Measurements from ENCODE around the gene SPOCK1. TPM values are rescaled to one million over a fixed set of nuclear protein-coding genes. Genes with fewer than 3 reads are reported as not detected.

Gene SPOCK1
- total and polyA plus RNA-seq, 9 of the 15 experiments (the other 6 are each of a cell fraction or from before 2014, with no cell fraction given), result 0.01 to 0.35 (median 0.04) TPM; not detected in 6

DNA sequence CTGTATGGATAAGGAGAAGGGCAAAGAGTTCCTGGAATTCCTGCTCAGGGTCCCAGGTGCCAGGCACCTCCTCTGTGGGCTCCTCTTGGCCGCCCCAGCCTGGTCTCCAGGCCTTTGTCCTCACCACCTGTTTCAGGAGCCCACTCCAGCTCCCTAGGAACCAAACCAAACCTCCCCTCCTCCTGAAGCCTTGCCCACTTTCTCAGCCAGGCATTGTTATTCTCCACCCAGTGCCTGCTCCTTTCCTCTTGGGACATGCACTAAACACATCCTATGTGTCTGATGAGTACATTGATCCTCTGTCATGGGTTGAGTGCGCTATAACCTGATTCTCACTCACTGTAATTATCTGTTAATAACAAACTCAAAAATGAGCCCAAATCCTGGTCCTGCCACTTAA is 189.8 kb downstream of the SPOCK1 start:
- WGBS (ENCODE audit: insufficient coverage, low coverage, missing lambda C conversion rate), result 3% methylated on average over 2 of the region's 2 CpGs

DNA sequence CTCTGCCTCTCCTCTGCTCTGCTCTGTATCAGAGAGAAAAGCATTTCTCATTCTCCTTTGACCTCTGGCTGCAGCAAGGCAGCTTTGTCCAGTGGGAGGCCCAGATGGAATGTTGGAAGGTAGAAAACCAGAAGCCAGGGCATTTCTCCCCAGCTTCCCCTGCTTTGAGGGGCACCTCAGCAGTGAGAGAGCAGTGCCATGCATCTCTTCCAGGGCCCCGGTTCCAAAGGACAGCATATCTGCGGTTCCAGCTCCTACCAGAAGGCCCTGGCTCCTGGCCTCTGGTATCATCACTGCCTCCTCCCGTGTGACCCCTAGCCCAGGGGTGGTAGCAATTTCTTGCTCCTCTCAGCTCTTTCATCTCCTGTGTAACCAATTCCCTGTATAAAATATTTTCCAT is 190.8 kb downstream of the SPOCK1 start:
- Histone ChIP-seq H3K36me3 (ENCODE audit: control insufficient read depth, insufficient read depth, low read length) (no peaks in the 10 kb centered on the region), H3K4me2 (ENCODE audit: insufficient read depth, low read length) (no peak overlapping the region), H3K9me3 (replicated peaks; ENCODE audit: control insufficient read depth, insufficient read depth, low read depth, low read length) (no peaks in the 10 kb centered on the region), H3K27me3 (ENCODE audit: control insufficient read depth in 2 of 2, insufficient read depth in 2 of 2, low read length in 2 of 2) (no peaks in the 10 kb centered on the region; a peak in 2 of 5 replicates), H3K4me3 (no peak overlapping the region), H2AFZ (ENCODE audit: low read depth, low read length) (no peak overlapping the region), H3K27ac (ENCODE audit: extremely low read depth, low read depth, low read length) (no peak overlapping the region), H3K79me2 (ENCODE audit: control insufficient read depth, insufficient read depth, low read length) (no peaks in the 10 kb centered on the region), H3K4me1 (replicated peaks in 1 of 2; ENCODE audit: control insufficient read depth in 2 of 2, insufficient read depth in 2 of 2, low read length in 2 of 2) (no peaks in the 10 kb centered on the region), H3K9me1 (ENCODE audit: control insufficient read depth, insufficient read depth, low read length) (peaks cover 2% of the 10 kb centered on the region), H4K20me1 (replicated peaks; ENCODE audit: control insufficient read depth, insufficient read depth, low read length) (no peaks in the 10 kb centered on the region), H3K9ac (ENCODE audit: insufficient read depth in 1 of 2, low read depth in 2 of 2, low read length in 2 of 2) (no peak overlapping the region)
- no peak for TF ChIP-seq ZNF121 (CRISPR knock-in tag; conservative IDR thresholded peaks at IDR 0.05)
- no peak for TF ChIP-seq ZNF589 (CRISPR knock-in tag; IDR thresholded peaks at IDR 0.05; ENCODE audit: low read depth)
- no peak for TF ChIP-seq TARDBP (IDR thresholded peaks at IDR 0.05)
- no peak for TF ChIP-seq ZNF134 (CRISPR knock-in tag; conservative IDR thresholded peaks at IDR 0.05)
- TF ChIP-seq CTBP1 (IDR thresholded peaks at IDR 0.05; ENCODE audit: borderline replicate concordance), result no peak
- TF ChIP-seq, protein P1, sequence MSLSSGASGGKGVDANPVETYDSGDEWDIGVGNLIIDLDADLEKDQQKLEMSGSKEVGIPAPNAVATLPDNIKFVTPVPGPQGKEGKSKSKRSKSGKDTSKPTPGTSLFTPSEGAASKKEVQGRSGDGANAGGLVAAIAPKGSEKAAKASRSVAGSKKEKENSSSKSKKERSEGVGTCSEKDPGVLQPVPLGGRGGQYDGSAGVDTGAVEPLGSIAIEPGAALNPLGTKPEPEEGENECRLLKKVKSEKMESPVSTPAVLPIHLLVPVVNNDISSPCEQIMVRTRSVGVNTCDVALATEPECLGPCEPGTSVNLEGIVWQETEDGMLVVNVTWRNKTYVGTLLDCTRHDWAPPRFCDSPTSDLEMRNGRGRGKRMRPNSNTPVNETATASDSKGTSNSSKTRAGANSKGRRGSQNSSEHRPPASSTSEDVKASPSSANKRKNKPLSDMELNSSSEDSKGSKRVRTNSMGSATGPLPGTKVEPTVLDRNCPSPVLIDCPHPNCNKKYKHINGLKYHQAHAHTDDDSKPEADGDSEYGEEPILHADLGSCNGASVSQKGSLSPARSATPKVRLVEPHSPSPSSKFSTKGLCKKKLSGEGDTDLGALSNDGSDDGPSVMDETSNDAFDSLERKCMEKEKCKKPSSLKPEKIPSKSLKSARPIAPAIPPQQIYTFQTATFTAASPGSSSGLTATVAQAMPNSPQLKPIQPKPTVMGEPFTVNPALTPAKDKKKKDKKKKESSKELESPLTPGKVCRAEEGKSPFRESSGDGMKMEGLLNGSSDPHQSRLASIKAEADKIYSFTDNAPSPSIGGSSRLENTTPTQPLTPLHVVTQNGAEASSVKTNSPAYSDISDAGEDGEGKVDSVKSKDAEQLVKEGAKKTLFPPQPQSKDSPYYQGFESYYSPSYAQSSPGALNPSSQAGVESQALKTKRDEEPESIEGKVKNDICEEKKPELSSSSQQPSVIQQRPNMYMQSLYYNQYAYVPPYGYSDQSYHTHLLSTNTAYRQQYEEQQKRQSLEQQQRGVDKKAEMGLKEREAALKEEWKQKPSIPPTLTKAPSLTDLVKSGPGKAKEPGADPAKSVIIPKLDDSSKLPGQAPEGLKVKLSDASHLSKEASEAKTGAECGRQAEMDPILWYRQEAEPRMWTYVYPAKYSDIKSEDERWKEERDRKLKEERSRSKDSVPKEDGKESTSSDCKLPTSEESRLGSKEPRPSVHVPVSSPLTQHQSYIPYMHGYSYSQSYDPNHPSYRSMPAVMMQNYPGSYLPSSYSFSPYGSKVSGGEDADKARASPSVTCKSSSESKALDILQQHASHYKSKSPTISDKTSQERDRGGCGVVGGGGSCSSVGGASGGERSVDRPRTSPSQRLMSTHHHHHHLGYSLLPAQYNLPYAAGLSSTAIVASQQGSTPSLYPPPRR (CRISPR knock-in tag; IDR thresholded peaks at IDR 0.05; ENCODE audit: borderline replicate concordance), result no peak
- WGBS (ENCODE audit: insufficient coverage, low coverage, missing lambda C conversion rate), result 0% methylated on average over 3 of the region's 3 CpGs
- POLR2A ChIA-PET, result no interaction called here
- BruUV-seq (replicated peaks), result no TSS peak
- CTCF ChIA-PET (ENCODE audit: low intra/inter-chr PET ratio), result no interaction called here
- intact Hi-C loops (cut with micrococcal nuclease) (no loop called here), in situ Hi-C loops (cut with MboI) (no loop called here)
- ATAC-seq (no peak), FAIRE-seq (no peak), DNase-seq (ENCODE audit: extremely low read depth in 1 of 4, low spot score in 3 of 4) (no peak)

More for the DNA sequence above, 189.8 kb downstream of the SPOCK1 start:
- H3K27me3 ChIP-seq (ENCODE audit: control insufficient read depth in 2 of 2, insufficient read depth in 2 of 2, low read length in 2 of 2), result no peaks in the 10 kb centered on the region; a peak in 2 of 5 replicates
- H3K9me1 ChIP-seq (ENCODE audit: control insufficient read depth, insufficient read depth, low read length), result peaks cover 2% of the 10 kb centered on the region
- no peaks in the 10 kb centered on the region for H4K20me1 ChIP-seq (replicated peaks; ENCODE audit: control insufficient read depth, insufficient read depth, low read length)
- no peaks in the 10 kb centered on the region for H3K4me1 ChIP-seq (replicated peaks in 1 of 2; ENCODE audit: control insufficient read depth in 2 of 2, insufficient read depth in 2 of 2, low read length in 2 of 2)
- FAIRE-seq (no peak), ATAC-seq (no peak), DNase-seq (ENCODE audit: extremely low read depth in 1 of 4, low spot score in 3 of 4) (no peak)
- in situ Hi-C loops (cut with MboI), result no loop called here
- no peak overlapping the region for H2AFZ ChIP-seq (ENCODE audit: low read depth, low read length)
- no TSS peak for BruUV-seq (replicated peaks)
- no peaks in the 10 kb centered on the region for H3K79me2 ChIP-seq (ENCODE audit: control insufficient read depth, insufficient read depth, low read length)
- TF ChIP-seq ZNF197 (CRISPR knock-in tag; IDR thresholded peaks at IDR 0.05; ENCODE audit: low read depth), result no peak
- TF ChIP-seq GABPB1 (CRISPR knock-in tag; IDR thresholded peaks at IDR 0.05), result no peak
- no peak for TF ChIP-seq HEY1 (CRISPR knock-in tag; IDR thresholded peaks at IDR 0.05; ENCODE audit: borderline replicate concordance)
- no peak for TF ChIP-seq RAD51 (IDR thresholded peaks at IDR 0.05; ENCODE audit: borderline replicate concordance, low read depth)
- no peak for TF ChIP-seq BDP1 (IDR thresholded peaks at IDR 0.05; ENCODE audit: insufficient read depth, insufficient read length)
- TF ChIP-seq CSDE1 (IDR thresholded peaks at IDR 0.05), result no peak
- no peak for TF ChIP-seq PTRF (tag; IDR thresholded peaks at IDR 0.05)
- TF ChIP-seq MEIS2 (IDR thresholded peaks at IDR 0.05; ENCODE audit: partially characterized antibody), result no peak
- TF ChIP-seq ZKSCAN1 (IDR thresholded peaks at IDR 0.05; ENCODE audit: low read depth, low read length), result no peak
- no peak for TF ChIP-seq RBM25 (IDR thresholded peaks at IDR 0.05; ENCODE audit: low read depth, low read length, severe bottlenecking)
- no peak for TF ChIP-seq ZNF785 (CRISPR knock-in tag; IDR thresholded peaks at IDR 0.05)
- no peak for TF ChIP-seq ZNF354B (CRISPR knock-in tag; IDR thresholded peaks at IDR 0.05)
- TF ChIP-seq PHB (CRISPR knock-in tag; IDR thresholded peaks at IDR 0.05), result no peak
- no peak for TF ChIP-seq ADNP (tag; IDR thresholded peaks at IDR 0.05)
- no peak for TF ChIP-seq KLF1 (tag; IDR thresholded peaks at IDR 0.05)
- TF ChIP-seq MAFF (IDR thresholded peaks at IDR 0.05; ENCODE audit: low read length), result no peak
- no peak overlapping the region for H3K4me3 ChIP-seq
- no peak overlapping the region for H3K4me2 ChIP-seq (ENCODE audit: insufficient read depth, low read length)
- no peak overlapping the region for H3K27ac ChIP-seq (ENCODE audit: extremely low read depth, low read depth, low read length)
- ChIA-PET CTCF (ENCODE audit: low intra/inter-chr PET ratio) (no interaction called here), POLR2A (interaction anchor here (0.7 kb wide), 1 partner anchor 11 kb away, joined by 3 read pairs; no protein-coding TSS in a partner anchor)
- intact Hi-C loops (cut with micrococcal nuclease), result no loop called here
- no peak overlapping the region for H3K9ac ChIP-seq (ENCODE audit: insufficient read depth in 1 of 2, low read depth in 2 of 2, low read length in 2 of 2)
- no peaks in the 10 kb centered on the region for H3K9me3 ChIP-seq (replicated peaks; ENCODE audit: control insufficient read depth, insufficient read depth, low read depth, low read length)
- no peaks in the 10 kb centered on the region for H3K36me3 ChIP-seq (ENCODE audit: control insufficient read depth, insufficient read depth, low read length)
